IMR-90 (cell line): Measurements from ENCODE around the gene PTPRF. TPM values are rescaled to one million over a fixed set of nuclear protein-coding genes. Genes with fewer than 3 reads are reported as not detected.

ENCODE experiments used
- ATAC-seq: fragments of 200-7000 bp; cut with Tn5 transposase; 2 replicates; pipeline ENCODE4 v1.9.1; 2020; ENCODE audit warnings: low read depth, mild to moderate bottlenecking, moderate library complexity
- BruUV-seq: library from RNA; stranded (reverse); fragments of 400-500 nt; replicated peaks from 2 replicates; lab custom pipeline; 2021; lab: Mats Ljungman, UMichigan
- CTCF ChIA-PET: fragments of 300-600 bp; formaldehyde crosslinking; extraction: SDS; loops from one replicate; lab custom pipeline; 2021; ENCODE audit warnings: antibody characterized with exemption; lab: Yijun Ruan, JAX
- POLR2A ChIA-PET: fragments of 300-600 bp; sonication (Branson Sonifier 250); formaldehyde crosslinking; loops from one replicate; lab custom pipeline; 2022; ENCODE audit warnings: antibody characterized with exemption; ENCODE audit not compliant: unreplicated experiment; lab: Charles Lee
- DNase-seq: peaks from one replicate; pipeline ENCODE4 v3.0.0; 2013
- H2AFZ ChIP-seq: replicated peaks from 2 replicates; pipeline ENCODE3; 2013; ENCODE audit warnings: low read length, mild to moderate bottlenecking; ENCODE audit not compliant: poor library complexity
- H2AK5ac ChIP-seq: 2 replicates; pipeline ENCODE4 v1.6.1; 2013; ENCODE audit warnings: low read depth, low read length, inconsistent platforms
- H2AK9ac ChIP-seq: replicated peaks from 2 replicates; pipeline ENCODE3; 2013; ENCODE audit warnings: mild to moderate bottlenecking, low read depth, low read length, moderate library complexity; ENCODE audit not compliant: poor library complexity
- H2BK120ac ChIP-seq: 2 replicates; pipeline ENCODE4 v1.6.1; 2013; ENCODE audit warnings: low read depth, low read length, inconsistent platforms
- H2BK15ac ChIP-seq: 3 replicates; pipeline ENCODE4 v1.6.1; 2013; ENCODE audit warnings: low read depth, low read length, inconsistent platforms
- H2BK20ac ChIP-seq: 2 replicates; pipeline ENCODE4 v1.6.1; 2013; ENCODE audit warnings: low read depth, mild to moderate bottlenecking, inconsistent platforms, low read length, moderate library complexity
- H2BK5ac ChIP-seq: 2 replicates; pipeline ENCODE4 v1.6.1; 2013; ENCODE audit warnings: mild to moderate bottlenecking, low read depth, low read length, inconsistent platforms; ENCODE audit not compliant: poor library complexity, severe bottlenecking
- H3K14ac ChIP-seq: replicated peaks from 2 replicates; pipeline ENCODE4 v1.6.1; 2013; ENCODE audit warnings: low read depth, low read length, inconsistent platforms
- H3K18ac ChIP-seq: 2 replicates; pipeline ENCODE4 v1.6.1; 2013; ENCODE audit warnings: low read depth, low read length, control low read depth
- H3K23ac ChIP-seq: 2 replicates; pipeline ENCODE4 v1.6.1; 2013; ENCODE audit warnings: low read depth, low read length, inconsistent platforms
- H3K27ac ChIP-seq: 2 replicates; pipeline ENCODE4 v1.5.1; 2013; ENCODE audit warnings: mild to moderate bottlenecking, control low read depth, low read length; ENCODE audit not compliant: insufficient read depth
- H3K27me3 ChIP-seq: 2 replicates; pipeline ENCODE4 v1.6.1; 2013; ENCODE audit warnings: low read length; ENCODE audit not compliant: control insufficient read depth, insufficient read depth
- H3K36me3 ChIP-seq: 2 replicates; pipeline ENCODE4 v1.6.1; 2013; ENCODE audit warnings: low read length, mixed read lengths; ENCODE audit not compliant: control insufficient read depth, insufficient read depth
- H3K4ac ChIP-seq: 2 replicates; pipeline ENCODE4 v1.6.1; 2013; ENCODE audit warnings: low read depth, low read length, inconsistent platforms
- H3K4me1 ChIP-seq: 2 replicates; pipeline ENCODE4 v1.6.1; 2013; ENCODE audit warnings: low read length, mixed read lengths; ENCODE audit not compliant: control insufficient read depth, insufficient read depth
- H3K4me2 ChIP-seq: 2 replicates; pipeline ENCODE4 v1.6.1; 2013; ENCODE audit warnings: low read depth, mild to moderate bottlenecking, control low read depth, low read length, moderate library complexity
- H3K4me3 ChIP-seq: 2 replicates; pipeline ENCODE4 v1.5.1; 2013; ENCODE audit warnings: low read depth, mild to moderate bottlenecking, control low read depth, low read length, moderate library complexity; ENCODE audit not compliant: insufficient read depth
- H3K56ac ChIP-seq: 2 replicates; pipeline ENCODE4 v1.6.1; 2013; ENCODE audit warnings: low read length, inconsistent platforms; ENCODE audit not compliant: insufficient read depth; ENCODE audit errors: extremely low read depth
- H3K79me1 ChIP-seq, 2 experiments: 2 replicates each; pipeline ENCODE4 v1.6.1; 2013; ENCODE audit warnings: low read length in 2 of 2, inconsistent platforms in 1 of 2, low read depth in 1 of 2
- H3K9ac ChIP-seq: 2 replicates; pipeline ENCODE4 v1.6.1; 2013; ENCODE audit warnings: low read depth, low read length, control low read depth
- H3K9me1 ChIP-seq: 2 replicates; pipeline ENCODE4 v1.6.1; 2013; ENCODE audit warnings: low read length, inconsistent platforms; ENCODE audit not compliant: insufficient read depth
- H3K9me3 ChIP-seq: 2 replicates; pipeline ENCODE4 v1.6.1; 2013; ENCODE audit warnings: low read length; ENCODE audit not compliant: control insufficient read depth, insufficient read depth
- H4K20me1 ChIP-seq: 2 replicates; pipeline ENCODE4 v1.6.1; 2013; ENCODE audit warnings: low read length, inconsistent platforms; ENCODE audit not compliant: insufficient read depth
- H4K5ac ChIP-seq: 2 replicates; pipeline ENCODE4 v1.6.1; 2013; ENCODE audit warnings: mild to moderate bottlenecking, low read depth, low read length, control low read depth
- H4K8ac ChIP-seq, 2 experiments: 2 replicates each; pipeline ENCODE4 v1.6.1; 2013; ENCODE audit warnings: low read depth in 2 of 2, low read length in 2 of 2, control low read depth in 1 of 2, inconsistent platforms in 1 of 2
- H4K91ac ChIP-seq: 2 replicates; pipeline ENCODE4 v1.6.1; 2013; ENCODE audit warnings: low read depth, low read length, inconsistent platforms; ENCODE audit not compliant: insufficient read depth
- BHLHE40 ChIP-seq: fragments of 150-350 bp; IDR thresholded peaks from 2 replicates; pipeline ENCODE4 v1.6.1; 2016; ENCODE audit warnings: mild to moderate bottlenecking, low read depth, low read length
- CTCF ChIP-seq: conservative IDR thresholded peaks from 2 replicates; pipeline ENCODE4 v1.5.1; 2012; ENCODE audit warnings: mild to moderate bottlenecking, low read depth, low read length, improper control_type of control experiment
- FOS ChIP-seq: fragments of 150-350 bp; IDR thresholded peaks from 2 replicates; pipeline ENCODE4 v1.6.1; 2016; ENCODE audit warnings: low read depth, low read length
- MAFK ChIP-seq: IDR thresholded peaks from 2 replicates; pipeline ENCODE4 v1.6.1; 2012; ENCODE audit warnings: low read depth, low read length, improper control_type of control experiment
- MAZ ChIP-seq: IDR thresholded peaks from 2 replicates; pipeline ENCODE4 v1.6.1; 2012; ENCODE audit warnings: low read depth, mild to moderate bottlenecking, low read length, improper control_type of control experiment, moderate library complexity, borderline replicate concordance
- MXI1 ChIP-seq: IDR thresholded peaks from 2 replicates; pipeline ENCODE4 v1.6.1; 2012; ENCODE audit warnings: low read depth, mild to moderate bottlenecking, low read length, moderate library complexity, borderline replicate concordance
- NFE2L2 ChIP-seq: fragments of 150-350 bp; IDR thresholded peaks from 2 replicates; pipeline ENCODE4 v1.6.1; 2016; ENCODE audit warnings: low read depth, mild to moderate bottlenecking, low read length
- RAD21 ChIP-seq: IDR thresholded peaks from 2 replicates; pipeline ENCODE4 v1.6.1; 2012; ENCODE audit warnings: low read length, improper control_type of control experiment
- RCOR1 ChIP-seq: IDR thresholded peaks from 2 replicates; pipeline ENCODE4 v1.6.1; 2012; ENCODE audit warnings: mild to moderate bottlenecking, low read length, improper control_type of control experiment; ENCODE audit not compliant: insufficient replicate concordance
- RFX5 ChIP-seq: IDR thresholded peaks from 2 replicates; pipeline ENCODE4 v1.8.0; 2012; ENCODE audit warnings: low read depth, mild to moderate bottlenecking, low read length, moderate library complexity
- SMC3 ChIP-seq: fragments of 150-350 bp; IDR thresholded peaks from 2 replicates; pipeline ENCODE4 v1.6.1; 2016; ENCODE audit warnings: low read depth, mild to moderate bottlenecking, antibody characterized with exemption, low read length, moderate library complexity
- WGBS, 2 experiments: methylation state at CpG; one replicate each; pipeline versions ENCODE4 v1.1.5 to v1.1.7; 2013; ENCODE audit warnings: missing lambda C conversion rate in 2 of 2; ENCODE audit not compliant: insufficient read length in 1 of 2; ENCODE audit errors: extremely low coverage in 2 of 2; 5-methylcytosine and 5-hydroxymethylcytosine counted together
- dilution Hi-C: fragments of 300-500 bp; cut with HindIII; formaldehyde crosslinking; loops from one replicate; pipeline ENCODE4 v1.14.3; 2018; ENCODE audit warnings: low sequenced_read_pairs; ENCODE audit not compliant: unreplicated experiment
- in situ Hi-C: fragments of 300-500 bp; cut with MboI; formaldehyde crosslinking; loops from 3 replicates; pipeline ENCODE4 v1.14.3; 2019; ENCODE audit warnings: low sequenced_read_pairs, inconsistent platforms, mixed read lengths
- intact Hi-C: fragments of 100-400 bp; cut with micrococcal nuclease; formaldehyde crosslinking; loops from 2 replicates; pipeline ENCODE4 v1.10.0; 2022
- polyA plus RNA-seq, 3 experiments: library from polyadenylated mRNA; depleted of rRNA; stranded (reverse); fragments of >200 nt; gene quantifications; 2 replicates each; pipeline ENCODE4 v1.2.3, GENCODE V29; 2012; ENCODE audit warnings: low replicate concordance in 1 of 3
- total RNA-seq: library from RNA; depleted of rRNA; stranded (reverse); fragments of >200 nt; gene quantifications from 2 replicates; pipeline ENCODE4 v1.2.3, GENCODE V29; 2012
- TF ChIP-seq, protein P1 (sequence below): fragments of 150-350 bp; IDR thresholded peaks from 2 replicates; pipeline ENCODE4 v1.6.1; 2016; ENCODE audit warnings: low read depth, mild to moderate bottlenecking, low read length, moderate library complexity, borderline replicate concordance
- TF ChIP-seq, protein P2 (sequence below): fragments of 150-350 bp; IDR thresholded peaks from 2 replicates; pipeline ENCODE4 v1.6.1; 2017; ENCODE audit warnings: mild to moderate bottlenecking, antibody characterized with exemption, low read length, low read depth

Gene PTPRF
- total and polyA plus RNA-seq, 2 of the 4 experiments (the other 2 are of a cell fraction) = 25.8 to 92.3 TPM

GRCh38 chr1:43582162-43582566 is 51.5 kb downstream of the PTPRF start:
- peak; percentile 96 for DNase-seq
- CTCF ChIA-PET = no interaction called here

More at GRCh38 chr1:43582162-43582566, 51.5 kb downstream of the PTPRF start:
- Histone ChIP-seq H2AK9ac (peak overlapping the region; percentile 92), H2BK5ac (peak overlapping the region; percentile 35), H3K79me1 (peaks cover 5 to 39% of the 10 kb centered on the region in 2 experiments; a peak in 3 of 4 replicates), H3K18ac (no peak overlapping the region), H4K8ac (peak overlapping the region in 1 of 2 experiments; percentile 32; a peak in 1 of 4 replicates), H3K4me1 (peaks cover 7% of the 10 kb centered on the region), H3K36me3 (peaks cover 15% of the 10 kb centered on the region; the same call in 1 of the 2 replicates), H2BK15ac (no peak overlapping the region), H3K4ac (peak overlapping the region; percentile 4; the same call in 1 of the 2 replicates), H3K9ac (no peak overlapping the region), H3K27me3 (no peaks in the 10 kb centered on the region), H3K4me3 (no peak overlapping the region), H3K4me2 (no peak overlapping the region), H3K56ac (no peak overlapping the region), H2AK5ac (peak overlapping the region; percentile 55), H4K20me1 (peaks cover 6% of the 10 kb centered on the region; the same call in 1 of the 2 replicates), H4K91ac (no peak overlapping the region), H2AFZ (peak overlapping the region; percentile 73), H3K9me1 (peaks cover 18% of the 10 kb centered on the region), H3K23ac (no peak overlapping the region), H2BK20ac (no peak overlapping the region), H4K5ac (no peak overlapping the region), H3K14ac (0 out of 2 replicates have a peak overlapping the region, but pooled peaks have one; percentile 0), H3K9me3 (no peaks in the 10 kb centered on the region), H2BK120ac (no peak overlapping the region; the same call in 1 of the 2 replicates), H3K27ac (no peak overlapping the region)
- intact Hi-C loops (no loop called here), in situ Hi-C loops (no loop called here), dilution Hi-C loops (no loop called here)
- POLR2A ChIA-PET = no interaction called here
- WGBS, 2 experiments = no CpG with 5 or more reads among the region's 5 CpGs
- TF ChIP-seq FOS = peak; percentile 78; the same call in 1 of the 2 replicates
- TF ChIP-seq RFX5 = no peak
- TF ChIP-seq RAD21 = no peak
- TF ChIP-seq, protein P1, sequence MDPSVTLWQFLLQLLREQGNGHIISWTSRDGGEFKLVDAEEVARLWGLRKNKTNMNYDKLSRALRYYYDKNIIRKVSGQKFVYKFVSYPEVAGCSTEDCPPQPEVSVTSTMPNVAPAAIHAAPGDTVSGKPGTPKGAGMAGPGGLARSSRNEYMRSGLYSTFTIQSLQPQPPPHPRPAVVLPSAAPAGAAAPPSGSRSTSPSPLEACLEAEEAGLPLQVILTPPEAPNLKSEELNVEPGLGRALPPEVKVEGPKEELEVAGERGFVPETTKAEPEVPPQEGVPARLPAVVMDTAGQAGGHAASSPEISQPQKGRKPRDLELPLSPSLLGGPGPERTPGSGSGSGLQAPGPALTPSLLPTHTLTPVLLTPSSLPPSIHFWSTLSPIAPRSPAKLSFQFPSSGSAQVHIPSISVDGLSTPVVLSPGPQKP = no peak
- TF ChIP-seq MAFK = no peak
- TF ChIP-seq RCOR1 = no peak
- TF ChIP-seq CTCF = no peak
- peak; percentile 28; the same call in 1 of the 2 replicates for TF ChIP-seq SMC3
- TF ChIP-seq MAZ = peak; percentile 51
- TF ChIP-seq BHLHE40 = 0 out of 2 replicates have a peak, but pooled peaks have one; percentile 12
- no peak for TF ChIP-seq NFE2L2
- TF ChIP-seq MXI1 = peak; percentile 74; the same call in 1 of the 2 replicates
- TF ChIP-seq, protein P2, sequence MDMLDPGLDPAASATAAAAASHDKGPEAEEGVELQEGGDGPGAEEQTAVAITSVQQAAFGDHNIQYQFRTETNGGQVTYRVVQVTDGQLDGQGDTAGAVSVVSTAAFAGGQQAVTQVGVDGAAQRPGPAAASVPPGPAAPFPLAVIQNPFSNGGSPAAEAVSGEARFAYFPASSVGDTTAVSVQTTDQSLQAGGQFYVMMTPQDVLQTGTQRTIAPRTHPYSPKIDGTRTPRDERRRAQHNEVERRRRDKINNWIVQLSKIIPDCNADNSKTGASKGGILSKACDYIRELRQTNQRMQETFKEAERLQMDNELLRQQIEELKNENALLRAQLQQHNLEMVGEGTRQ = peak; percentile 80
- no TSS peak for BruUV-seq
- ATAC-seq = peak; percentile 99
